Measurements from ENCODE around the gene CUTC.

- no peak for TF ChIP-seq CTCF (IDR thresholded peaks at IDR 0.05; ENCODE audit: insufficient read depth, low read depth, low read length)
- no peak for TF ChIP-seq EZH2 (IDR thresholded peaks at IDR 0.05; ENCODE audit: insufficient read depth, low read length)
Measured at GRCh38 chr10:99804471-99804870, 72.4 kb downstream of the CUTC start.

All from astrocyte (in vitro differentiated cells and primary cell).